ENCODE data around the gene SP140L.

DNA sequence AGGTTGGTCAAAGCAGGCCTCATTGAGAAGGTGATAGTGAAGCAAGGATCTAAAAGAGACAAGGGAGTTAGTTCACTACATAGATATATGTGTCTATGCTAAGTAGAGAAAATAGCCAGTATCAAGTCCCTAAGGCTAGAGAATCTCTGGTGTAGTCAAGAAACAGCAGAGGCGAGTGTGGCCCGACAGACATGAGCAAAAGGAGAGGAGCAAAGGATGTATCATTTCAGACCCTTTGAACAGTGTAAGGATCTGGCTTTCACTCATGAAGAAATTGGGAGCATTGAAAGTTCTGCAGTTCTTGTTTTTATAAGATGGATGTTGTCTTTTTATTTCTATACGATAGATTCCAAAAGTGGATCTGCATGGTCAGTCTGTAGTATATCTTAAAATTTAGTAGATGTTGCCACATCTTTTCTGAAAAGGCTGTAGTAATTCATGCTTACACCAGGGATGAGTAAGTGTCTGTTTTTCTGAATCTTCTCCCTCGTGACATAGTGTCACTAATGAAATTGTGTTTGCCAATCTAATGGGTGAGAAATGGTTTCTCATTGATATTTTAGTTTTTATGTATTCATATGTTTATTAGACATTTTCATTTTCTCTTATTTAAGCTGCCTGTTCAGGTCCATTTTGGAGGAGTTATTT, 107.8 kb downstream of the SP140L start:
- TF ChIP-seq CTCF (IDR thresholded peaks at IDR 0.05) (no peak), POLR2AphosphoS5 (IDR thresholded peaks at IDR 0.05) (no peak)

Measured in prostate gland (tissue), 2 donors.